Anterior cingulate cortex (tissue), 58 donors: ENCODE results near the gene PRELID1.
"Not testable (repeated sequence)": the region's sequence is repeated elsewhere in the genome, so short reads cannot be mapped to it uniquely, and the experiment has no call there.

Experiments used
- DNase-seq, 58 donors: peaks; one replicate each; lab custom pipeline; 2025; lab: John Stamatoyannopoulos, UW

The PRELID1 gene

DNA sequence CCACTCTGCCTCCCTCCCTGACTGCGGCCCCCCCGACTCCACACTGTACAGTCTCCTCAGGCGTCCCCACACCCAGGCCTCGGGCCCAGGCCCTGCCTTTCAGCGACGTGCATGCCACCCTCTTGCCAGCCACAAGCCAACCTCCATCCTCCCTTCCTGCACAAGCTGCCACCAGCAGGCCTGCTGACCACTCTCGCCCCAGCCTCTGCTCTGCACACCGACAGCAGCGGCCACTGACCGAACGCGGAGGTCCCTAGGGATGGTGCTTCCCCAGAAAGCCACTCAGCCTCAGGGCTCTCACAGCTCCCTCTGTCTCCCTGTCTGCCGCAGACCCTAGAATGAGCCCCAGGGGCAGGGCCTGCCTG lies 29.3 kb downstream of the PRELID1 start:
- no peak for DNase-seq

DNA sequence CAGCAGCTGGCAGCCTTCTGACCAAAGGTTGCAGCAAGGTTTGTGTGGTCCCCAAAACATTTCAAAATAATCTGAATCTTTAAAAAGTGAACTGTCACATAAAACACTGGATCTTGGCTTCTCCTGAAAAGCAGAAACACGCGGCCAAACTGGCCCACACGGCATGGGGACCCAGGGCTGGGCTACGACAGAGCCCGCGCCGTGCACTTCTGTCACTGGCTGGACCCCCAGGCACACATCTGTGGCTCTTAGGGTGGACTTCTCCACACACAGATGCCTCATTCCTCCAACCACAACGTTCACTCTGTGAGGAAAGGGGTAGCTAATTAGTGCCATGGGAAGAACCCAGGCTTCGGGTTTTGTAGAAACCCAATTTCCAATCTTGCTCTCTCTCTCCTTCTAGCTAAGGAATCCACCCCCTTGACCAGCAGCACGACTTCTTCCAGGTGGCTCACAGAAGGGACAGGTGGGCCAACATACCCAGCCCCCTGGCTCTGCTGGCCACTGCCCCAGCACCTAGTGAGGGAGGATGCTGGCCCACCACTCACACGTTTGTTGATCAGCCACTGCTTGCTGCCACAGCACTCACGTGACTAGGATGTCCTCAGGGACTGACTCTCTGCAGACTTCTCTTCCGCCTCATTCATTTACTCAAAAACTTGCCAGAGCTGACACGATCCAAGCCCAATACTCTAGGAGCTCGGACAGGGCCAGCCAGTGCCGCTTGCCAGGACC lies 30.0 kb downstream of the PRELID1 start:
- DNase-seq: no peak

DNA sequence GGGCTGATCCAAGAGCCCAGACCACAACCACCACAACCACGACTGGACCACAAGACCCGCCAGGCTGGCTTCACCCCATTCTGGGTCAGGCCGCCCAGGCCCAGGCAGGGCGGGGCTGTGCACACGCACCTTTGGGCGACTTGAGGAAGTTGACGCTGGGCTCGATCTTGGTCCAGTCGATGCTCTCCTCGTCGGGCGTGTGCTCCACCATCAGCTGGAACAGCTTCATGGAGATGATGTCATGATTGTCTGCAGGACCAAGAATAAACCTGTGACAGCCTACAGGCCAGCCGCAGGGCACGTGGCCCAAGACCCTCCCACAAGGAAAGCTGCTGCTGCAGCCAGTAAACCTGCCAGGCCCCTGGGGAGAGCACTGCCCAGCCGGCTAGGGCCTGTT lies 30.6 kb downstream of the PRELID1 start:
- DNase-seq: no peak

DNA sequence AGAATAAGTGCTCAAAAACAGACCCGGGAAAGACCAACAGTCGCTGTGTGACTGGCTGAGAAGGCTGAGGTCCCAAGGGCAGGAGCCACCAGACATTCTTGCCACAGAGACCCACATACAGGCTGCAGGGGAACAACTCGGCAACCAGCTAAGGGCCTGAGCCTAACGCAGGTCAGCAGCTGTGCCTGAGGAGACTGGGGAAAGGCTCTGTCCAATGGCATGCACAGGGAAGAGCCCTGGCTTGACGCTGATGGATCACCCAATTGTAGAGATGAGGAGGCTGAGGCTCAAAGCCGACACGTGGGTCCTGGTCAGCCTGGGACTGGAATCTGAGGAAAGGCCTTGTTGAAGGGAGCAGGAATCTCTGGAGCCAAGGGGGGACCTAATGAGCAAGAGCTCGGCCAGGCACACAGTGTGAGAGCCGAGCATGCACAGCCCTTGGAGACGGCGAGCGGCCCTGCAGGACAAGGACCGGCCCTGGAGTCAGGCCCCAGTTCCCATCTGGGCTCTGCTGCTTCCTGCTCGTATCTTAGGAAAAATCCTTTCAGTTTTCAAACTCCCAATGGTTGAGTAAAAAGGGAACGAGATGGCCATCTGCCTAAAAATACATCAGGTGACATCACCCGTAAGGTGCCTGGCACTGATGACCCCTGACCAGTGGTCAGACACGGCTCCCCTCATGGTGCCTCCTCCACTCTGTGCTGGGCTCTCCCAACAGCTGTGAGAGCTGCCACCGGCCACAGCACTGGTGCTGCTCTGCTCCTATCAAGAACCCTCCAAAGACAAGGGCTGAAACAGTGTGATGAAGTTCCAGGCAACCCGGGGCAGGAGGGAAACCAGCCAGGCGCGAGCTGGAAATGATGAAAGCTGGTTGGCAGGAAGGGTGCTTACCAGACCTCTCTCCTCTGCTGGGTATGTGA lies 31.4 kb downstream of the PRELID1 start:
- DNase-seq: no peak

DNA sequence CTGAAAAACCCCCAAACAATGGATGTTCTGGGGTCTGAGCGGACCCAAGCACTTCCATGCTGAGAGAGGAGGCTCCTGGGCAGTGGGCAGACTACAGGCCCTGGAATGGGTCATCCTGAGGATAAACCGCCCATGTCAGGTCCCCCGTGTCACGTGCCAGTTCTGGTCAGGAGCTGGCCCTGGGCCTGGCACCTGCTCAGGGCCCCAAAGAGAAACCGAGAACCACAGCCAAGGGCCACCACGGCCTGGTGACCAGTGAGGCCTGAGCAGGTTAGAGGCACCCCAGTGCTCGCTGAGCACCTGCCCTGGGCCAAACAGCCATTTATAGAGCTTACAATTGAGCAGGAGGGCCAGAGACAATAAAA lies 32.1 kb downstream of the PRELID1 start:
- DNase-seq: no peak

DNA sequence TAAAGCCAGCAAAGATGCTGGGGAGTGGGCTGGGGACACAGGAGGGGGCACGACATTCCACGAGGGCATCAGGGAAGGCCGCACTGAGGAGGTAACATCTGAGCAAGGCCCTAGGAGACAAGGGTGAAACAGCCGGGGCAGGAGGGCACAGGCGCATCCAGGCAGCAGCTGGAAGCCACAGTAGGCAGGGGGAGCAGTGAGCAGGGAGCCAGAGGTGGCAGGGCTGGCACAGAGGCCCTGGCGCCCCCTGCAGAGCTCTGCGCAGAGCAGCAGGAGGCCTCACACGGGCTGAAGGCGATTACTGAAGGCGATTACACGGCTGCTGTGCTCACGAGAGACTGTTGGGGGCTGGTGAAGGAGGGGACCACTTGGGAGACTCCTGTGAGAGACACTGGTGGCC lies 32.5 kb downstream of the PRELID1 start:
- DNase-seq: no peak

DNA sequence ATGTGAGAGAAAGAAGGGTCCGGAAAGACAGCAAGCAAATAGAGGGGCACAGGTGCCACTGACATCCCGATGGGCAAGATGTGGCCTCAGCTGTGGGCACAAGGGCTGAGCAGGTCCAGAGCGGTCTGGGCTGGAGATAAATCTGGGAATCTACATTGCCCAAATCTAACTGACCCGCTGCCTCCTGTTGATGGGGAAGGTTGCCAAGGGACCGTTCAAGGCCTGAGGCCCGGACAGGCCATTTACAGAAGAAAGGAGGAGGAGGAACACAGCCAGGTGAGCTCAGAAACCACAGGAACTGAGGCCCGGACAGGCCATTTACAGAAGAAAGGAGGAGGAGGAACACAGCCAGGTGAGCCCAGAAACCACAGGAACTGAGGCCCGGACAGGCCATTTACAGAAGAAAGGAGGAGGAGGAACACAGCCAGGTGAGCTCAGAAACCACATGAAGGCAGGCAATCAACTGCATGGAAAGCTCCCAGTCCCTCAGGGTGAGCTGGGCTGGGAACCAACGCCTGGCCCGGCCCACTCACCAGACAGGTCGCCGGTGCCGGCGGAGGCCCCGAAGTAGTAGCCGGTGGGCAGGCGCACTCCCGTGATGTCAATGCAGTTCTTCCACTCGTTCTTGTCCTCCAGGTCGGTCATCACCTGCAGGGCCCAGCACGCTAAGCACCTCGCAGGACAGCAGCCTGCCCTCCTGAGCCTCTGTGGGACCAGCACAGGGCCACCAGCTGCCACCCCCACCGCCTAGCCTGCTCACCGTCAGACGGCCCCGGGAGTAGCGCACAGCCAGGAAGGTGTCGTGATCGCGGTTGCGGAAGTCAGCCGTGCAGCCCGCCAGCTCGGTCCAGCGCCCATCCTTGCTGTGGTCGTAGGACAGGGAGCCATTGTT lies 33.2 kb downstream of the PRELID1 start:
- no peak for DNase-seq

DNA sequence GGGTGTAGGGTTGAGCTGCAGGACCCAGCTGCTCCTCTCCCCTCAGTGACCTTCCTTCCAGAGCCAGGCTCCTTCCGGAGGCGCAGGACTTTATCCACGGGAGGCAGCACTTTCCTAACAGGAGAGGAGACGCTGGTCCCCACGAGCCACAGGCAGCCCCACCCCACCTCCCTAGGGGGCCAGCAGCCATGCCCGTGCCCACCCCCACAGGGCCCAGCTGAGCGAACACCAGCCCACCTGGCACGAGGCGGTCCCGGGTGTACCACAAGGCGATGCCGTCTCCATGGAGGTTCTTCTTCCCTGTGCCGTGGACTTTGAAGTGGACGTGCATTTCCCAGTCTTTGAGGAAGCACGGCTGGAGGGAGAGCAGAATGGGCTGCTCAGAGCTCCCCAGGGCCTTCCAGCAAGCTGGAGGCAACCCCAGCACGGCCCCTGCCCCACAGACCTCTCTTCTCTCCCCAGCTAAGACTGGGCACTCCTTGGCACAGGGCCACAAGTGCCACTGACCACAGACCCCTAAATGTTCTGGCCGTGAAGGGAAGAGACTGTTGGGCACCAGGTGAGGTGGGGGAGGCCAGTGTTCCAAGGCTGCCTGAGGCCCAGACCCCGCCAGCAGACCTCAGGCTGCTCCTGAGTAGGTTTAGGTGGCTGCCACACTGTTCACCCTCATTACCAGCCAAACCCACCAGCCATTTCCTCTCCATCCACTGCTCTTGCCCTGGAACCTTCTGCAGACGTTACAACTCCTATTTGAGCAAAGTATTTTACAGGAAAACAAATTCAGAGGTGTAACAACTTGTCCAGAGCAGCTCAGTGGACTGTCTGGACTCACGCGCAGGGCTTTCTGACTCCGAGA lies 34.9 kb downstream of the PRELID1 start:
- DNase-seq: no peak

DNA sequence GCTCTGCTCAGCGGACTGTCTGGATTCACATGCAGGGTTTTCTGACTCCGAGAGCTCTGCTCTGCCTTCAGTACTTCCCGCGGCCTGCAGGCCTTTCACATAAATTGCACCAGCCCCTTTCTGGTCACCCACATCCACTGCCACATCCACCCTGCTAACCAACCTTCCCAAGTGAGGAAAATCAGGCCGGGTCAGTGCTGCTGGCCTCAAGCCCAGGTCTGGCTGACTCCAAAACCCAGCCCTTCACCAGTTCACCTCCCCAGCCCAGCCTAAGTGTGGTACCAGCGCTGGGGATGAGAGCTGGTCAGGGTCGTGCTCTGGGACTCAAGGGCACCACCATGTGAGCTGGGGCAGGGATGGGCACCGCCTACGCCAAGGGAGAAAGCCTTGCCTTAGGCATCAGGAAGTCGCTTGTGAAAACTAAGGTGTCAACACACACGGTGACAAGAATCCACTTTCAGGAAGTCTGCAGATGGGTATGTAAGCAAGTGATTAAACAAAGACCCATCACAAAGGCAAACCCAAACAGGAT lies 35.6 kb downstream of the PRELID1 start:
- DNase-seq: no peak

DNA sequence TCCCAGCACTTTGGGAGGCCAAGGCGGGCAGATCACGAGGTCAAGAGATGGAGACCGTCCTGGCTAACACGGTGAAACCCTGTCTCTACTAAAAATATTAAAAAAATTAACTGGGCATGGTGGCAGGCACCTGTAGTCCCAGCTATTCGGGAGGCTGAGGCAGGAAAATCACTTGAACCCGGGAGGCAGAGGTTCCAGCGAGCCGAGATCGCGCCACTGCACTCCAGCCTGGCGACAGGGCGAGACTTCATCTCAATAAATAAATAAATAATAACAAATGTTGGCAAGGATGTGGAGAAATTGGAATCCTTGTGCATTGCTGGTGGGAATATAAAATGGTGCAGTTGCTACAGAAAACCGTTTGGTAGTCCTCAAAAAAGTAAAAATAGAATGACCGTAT lies 39.4 kb downstream of the PRELID1 start:
- DNase-seq: not testable (repeated sequence)

DNA sequence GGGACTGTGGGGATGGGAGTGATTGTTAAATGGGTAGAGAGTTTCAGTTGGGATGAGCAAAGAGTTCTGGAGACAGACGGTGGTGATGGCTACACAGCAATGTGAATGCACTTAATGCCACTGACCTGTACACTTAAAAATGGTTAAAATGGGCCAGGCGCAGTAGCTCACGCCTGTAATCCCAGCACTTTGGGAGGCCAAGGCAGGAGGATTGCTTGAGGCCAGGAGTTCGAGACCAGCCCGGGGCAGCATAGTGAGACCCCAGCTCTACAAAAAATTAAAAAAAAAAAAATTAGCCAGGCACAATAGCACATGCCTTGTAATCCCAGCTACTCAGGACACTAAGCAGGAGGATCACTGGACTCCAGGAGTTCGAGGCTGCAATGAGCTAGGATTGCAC lies 40.2 kb downstream of the PRELID1 start:
- DNase-seq: no peak

DNA sequence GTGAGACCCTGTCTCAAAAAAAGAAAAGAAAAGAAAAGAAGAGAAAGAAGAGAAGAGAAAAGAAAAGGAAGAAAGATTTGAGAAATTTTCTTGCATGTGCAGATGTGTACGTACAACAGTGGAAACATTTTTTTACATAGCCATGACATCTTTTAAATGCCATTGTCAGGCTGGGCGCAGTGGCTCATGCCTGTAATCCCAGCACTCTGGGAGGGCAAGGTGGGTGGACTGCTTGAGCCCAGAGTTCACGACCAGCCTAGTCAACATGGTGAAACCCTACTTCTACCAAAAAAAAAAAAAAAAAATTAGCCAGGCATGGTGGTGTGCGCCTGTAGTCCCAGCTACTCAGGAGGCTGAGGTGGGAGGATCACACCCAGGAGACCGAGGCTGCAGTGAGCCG lies 41.3 kb downstream of the PRELID1 start:
- DNase-seq: no peak

DNA sequence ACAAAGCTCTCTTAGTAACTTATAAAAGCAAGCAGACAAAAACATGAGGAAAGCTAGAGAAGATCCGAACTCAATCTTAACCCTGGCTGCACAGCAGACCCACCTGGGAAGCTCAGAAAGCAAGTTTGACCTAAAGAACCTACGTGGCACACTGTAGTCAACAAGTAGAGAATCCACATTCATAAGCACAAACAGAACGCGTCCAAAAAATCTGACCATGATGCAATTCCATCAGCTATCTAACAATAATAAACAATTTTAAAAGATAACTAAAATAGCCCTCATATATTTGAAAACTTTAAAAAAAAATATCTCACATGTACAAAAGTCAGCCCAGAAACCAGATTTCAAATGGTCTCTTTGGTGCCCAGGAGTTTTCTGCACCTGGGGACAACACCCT lies 43.2 kb downstream of the PRELID1 start:
- no peak for DNase-seq

DNA sequence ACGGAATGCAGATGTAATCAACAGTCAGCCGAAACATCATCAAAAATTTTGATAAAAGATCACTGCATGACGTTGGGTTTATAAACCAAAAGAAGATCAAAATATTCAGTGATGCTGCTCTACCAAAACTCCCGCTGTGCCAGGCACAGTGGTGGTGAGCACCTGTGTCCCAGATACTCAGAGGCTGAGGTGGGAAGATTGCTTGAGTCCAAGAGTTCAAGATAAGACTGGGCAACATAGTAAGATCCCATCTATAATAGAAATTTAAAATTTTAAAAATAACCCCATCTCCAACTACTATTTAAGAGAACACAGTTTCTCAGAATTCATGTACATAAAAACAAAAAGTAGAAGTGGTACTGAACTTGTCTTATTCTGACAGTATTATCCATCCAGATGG lies 44.1 kb downstream of the PRELID1 start:
- DNase-seq: no peak

DNA sequence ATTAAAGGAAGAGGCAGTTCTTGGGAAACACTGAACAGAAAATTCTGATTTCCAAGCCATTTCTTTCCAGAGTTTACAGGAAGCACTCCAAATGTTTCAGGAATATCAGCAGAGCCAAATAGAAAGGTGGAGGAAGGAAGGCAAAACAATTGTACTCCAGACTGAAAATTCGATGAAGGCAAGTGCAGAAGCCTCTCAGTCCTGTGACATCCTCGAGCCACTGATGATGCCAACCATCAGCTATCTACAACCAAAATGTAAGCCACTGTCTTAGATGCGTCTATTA lies 45.7 kb downstream of the PRELID1 start:
- DNase-seq: no peak

DNA sequence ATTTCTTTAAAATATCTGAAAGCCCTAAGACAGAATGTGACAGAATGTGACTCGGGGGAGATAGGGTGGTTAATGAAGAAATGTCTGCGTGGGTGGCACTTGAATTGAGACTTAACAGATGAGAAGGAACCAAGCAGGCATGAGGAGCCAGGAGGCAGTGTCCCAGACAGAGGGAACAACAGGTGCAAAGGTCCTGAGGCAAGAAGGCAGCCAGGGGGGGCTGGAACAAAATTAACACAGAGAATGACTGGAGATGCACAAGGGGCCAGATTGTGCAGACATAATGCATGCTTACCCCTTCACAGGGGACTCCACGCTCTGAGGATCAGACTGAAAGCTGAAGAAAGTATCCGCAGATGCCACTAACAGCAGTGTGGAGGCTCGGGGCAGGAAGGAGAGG lies 46.2 kb downstream of the PRELID1 start:
- DNase-seq: no peak

DNA sequence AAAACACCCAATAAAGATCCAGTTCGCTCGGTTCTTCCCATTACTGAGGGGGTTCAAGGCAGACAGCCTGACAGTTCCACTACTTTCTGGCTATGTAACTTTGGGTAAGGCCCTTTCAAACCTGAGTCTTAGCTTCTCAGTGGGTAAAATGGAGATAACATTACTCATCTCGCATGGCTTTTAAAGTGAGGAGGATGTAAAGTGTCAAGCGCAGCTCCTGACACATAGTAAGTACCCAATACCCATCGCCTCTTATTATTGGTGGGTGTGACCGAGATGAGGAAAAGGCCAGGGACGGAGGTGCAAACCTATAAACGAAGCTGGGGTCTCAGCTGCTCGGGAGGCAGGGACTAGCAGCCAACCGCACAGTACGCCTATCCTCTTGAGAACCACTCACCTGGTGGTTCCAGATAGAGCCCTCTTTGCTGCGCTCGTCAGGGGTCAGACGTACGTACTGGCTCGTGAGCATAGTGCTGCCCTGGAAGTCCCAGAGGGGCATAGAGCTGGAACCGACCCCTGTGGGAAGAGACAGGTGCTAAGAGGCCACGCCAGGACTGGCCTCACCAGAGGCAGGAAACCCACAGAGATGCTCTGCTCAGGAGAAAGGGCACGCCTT lies 47.3 kb downstream of the PRELID1 start:
- no peak for DNase-seq

DNA sequence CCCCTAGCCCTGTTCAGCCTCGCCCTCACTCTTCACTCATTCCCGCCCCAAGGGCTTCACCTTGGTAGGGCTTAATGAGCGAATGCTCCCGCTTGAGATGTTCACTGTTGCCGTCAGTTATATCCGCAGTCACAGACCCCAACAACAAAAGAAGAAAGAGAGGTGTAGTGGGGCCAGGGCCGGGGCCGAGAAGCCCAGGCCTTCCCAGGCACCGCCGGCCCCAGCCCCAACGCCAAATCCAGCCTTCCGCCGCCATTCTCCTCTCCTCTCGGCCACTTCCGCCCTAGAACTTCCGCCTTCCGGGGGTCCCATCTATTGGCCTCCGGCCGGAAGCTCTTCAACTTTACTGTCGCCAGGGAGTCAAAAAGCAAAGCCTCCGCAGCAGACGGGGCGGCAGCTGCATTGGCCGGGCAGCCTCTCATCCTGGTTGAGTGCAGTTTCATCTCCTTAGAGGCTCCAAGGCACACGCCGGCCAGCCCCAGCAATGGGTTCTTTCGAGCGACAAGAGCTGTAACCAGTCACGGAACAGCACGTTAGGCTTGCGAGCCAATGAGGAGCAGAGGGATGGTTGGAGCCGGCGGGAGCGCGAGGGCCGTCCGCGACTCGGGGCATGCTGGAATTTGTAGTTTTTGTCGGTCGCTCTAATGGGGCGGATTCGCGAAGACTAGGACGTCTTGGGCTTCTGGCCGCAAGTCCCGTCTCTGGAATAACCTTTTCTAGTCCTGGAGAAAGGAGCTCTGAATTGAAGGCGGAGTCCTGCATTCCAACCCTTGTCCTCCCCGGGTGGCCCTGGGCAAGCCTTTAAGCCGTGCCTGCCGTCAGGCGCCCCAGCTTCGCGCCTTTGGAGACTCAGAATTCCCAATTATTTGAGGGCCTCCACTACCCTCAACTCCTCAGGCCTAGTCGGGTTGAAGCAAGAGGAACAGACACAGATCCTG lies 48.1 kb downstream of the PRELID1 start, which contains the start of gene LMAN2:
LMAN2 (minus strand) TSS at position 277 of the 938 bp plus-strand sequence; CDS start at position 256, 21 bp downstream.
- DNase-seq: peak; percentile 65 to 98 (median 91)
